Nephron progenitor cell (in vitro differentiated cells): ENCODE data around the gene ELMOD3.
"Not testable (repeated sequence)": the region's sequence is repeated elsewhere in the genome, so short reads cannot be mapped to it uniquely, and the experiment has no call there.

ENCODE experiments used
- DNase-seq: peaks from one replicate; pipeline ENCODE4 v3.0.0; 2021
- H3K27ac Mint-ChIP-seq: 2 replicates; pipeline ENCODE4 v1.8.0; 2021; ENCODE audit warnings: mild to moderate bottlenecking, moderate library complexity, mixed read lengths
- H3K27me3 Mint-ChIP-seq: 2 replicates; pipeline ENCODE4 v1.8.0; 2021; ENCODE audit warnings: mild to moderate bottlenecking, low read depth, mixed read lengths; ENCODE audit not compliant: poor library complexity
- H3K36me3 Mint-ChIP-seq: 2 replicates; pipeline ENCODE4 v1.8.0; 2021; ENCODE audit warnings: low read depth, mixed read lengths
- H3K4me1 Mint-ChIP-seq: 2 replicates; pipeline ENCODE4 v1.8.0; 2021; ENCODE audit warnings: mixed read lengths
- H3K4me3 Mint-ChIP-seq: 2 replicates; pipeline ENCODE4 v1.8.0; 2021; ENCODE audit warnings: mild to moderate bottlenecking, moderate library complexity, mixed read lengths
- H3K9me3 Mint-ChIP-seq: 2 replicates; pipeline ENCODE4 v1.8.0; 2021; ENCODE audit warnings: mild to moderate bottlenecking, moderate library complexity, mixed read lengths
- CTCF ChIP-seq: fragments of 200-600 bp; sonication (generic); IDR thresholded peaks from 2 replicates; pipeline ENCODE4 v1.5.0; 2021; ENCODE audit warnings: antibody characterized with exemption

ELMOD3 gene

GRCh38 chr2:85340034-85340892, 14.3 kb upstream of the ELMOD3 start:
- TF ChIP-seq CTCF = no peak
- Mint-ChIP-seq H3K27ac (no peak overlapping the region), H3K4me1 (peaks cover 8% of the 10 kb centered on the region), H3K9me3 (no peaks in the 10 kb centered on the region), H3K36me3 (no peaks in the 10 kb centered on the region), H3K27me3 (peaks cover 9% of the 10 kb centered on the region), H3K4me3 (no peak overlapping the region)
- no peak for DNase-seq

DNA sequence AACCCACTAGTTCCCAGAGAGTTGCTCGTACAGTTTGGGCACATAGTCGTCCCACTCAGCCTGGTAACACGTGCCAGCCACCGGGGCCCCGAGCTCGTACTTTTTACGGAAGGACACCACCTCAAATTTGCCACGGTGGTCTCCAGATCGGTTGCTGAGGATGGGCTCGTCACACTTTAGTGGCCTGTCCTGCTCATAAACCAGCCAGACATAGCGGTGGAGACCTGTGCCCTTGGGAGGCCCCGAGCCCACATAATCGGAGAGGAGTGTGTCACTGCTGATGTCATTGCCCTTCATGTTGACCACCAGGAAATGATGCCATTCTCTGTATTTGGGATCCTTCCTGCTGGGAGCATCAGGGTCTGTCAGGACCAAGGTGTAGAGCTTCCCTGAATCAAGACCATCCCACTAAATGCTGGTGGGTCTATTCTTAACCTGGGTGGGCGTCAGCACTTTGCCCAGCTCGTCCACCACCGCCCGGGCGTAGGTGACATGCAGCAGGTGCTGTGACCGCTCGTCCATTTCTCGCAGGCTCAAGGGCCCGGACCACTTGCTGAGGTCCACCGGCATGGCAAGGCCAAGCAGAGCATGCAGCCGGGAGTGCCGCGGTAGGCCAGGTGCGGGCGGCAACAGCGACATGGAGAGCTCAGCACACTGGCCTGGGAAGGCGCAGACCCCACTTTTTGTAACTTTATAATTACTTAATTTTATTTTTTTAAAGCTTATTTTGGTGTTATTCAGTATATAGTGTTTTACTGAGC, 13.1 kb upstream of the ELMOD3 start:
- no peaks in the 10 kb centered on the region for H3K36me3 Mint-ChIP-seq
- H3K27me3 Mint-ChIP-seq = peaks cover 9% of the 10 kb centered on the region
- no peak overlapping the region for H3K4me3 Mint-ChIP-seq
- DNase-seq = no peak
- H3K9me3 Mint-ChIP-seq = no peaks in the 10 kb centered on the region
- no peak for TF ChIP-seq CTCF
- H3K4me1 Mint-ChIP-seq = peaks cover 13% of the 10 kb centered on the region
- H3K27ac Mint-ChIP-seq = no peak overlapping the region

GRCh38 chr2:85342156-85342555, 12.4 kb upstream of the ELMOD3 start:
- H3K4me3 Mint-ChIP-seq = no peak overlapping the region
- no peak for DNase-seq
- H3K9me3 Mint-ChIP-seq = no peaks in the 10 kb centered on the region
- peaks cover 13% of the 10 kb centered on the region for H3K4me1 Mint-ChIP-seq
- peak overlapping the region; percentile 42 for H3K27ac Mint-ChIP-seq
- no peaks in the 10 kb centered on the region for H3K36me3 Mint-ChIP-seq
- no peak for TF ChIP-seq CTCF
- H3K27me3 Mint-ChIP-seq = peaks cover 9% of the 10 kb centered on the region

DNA sequence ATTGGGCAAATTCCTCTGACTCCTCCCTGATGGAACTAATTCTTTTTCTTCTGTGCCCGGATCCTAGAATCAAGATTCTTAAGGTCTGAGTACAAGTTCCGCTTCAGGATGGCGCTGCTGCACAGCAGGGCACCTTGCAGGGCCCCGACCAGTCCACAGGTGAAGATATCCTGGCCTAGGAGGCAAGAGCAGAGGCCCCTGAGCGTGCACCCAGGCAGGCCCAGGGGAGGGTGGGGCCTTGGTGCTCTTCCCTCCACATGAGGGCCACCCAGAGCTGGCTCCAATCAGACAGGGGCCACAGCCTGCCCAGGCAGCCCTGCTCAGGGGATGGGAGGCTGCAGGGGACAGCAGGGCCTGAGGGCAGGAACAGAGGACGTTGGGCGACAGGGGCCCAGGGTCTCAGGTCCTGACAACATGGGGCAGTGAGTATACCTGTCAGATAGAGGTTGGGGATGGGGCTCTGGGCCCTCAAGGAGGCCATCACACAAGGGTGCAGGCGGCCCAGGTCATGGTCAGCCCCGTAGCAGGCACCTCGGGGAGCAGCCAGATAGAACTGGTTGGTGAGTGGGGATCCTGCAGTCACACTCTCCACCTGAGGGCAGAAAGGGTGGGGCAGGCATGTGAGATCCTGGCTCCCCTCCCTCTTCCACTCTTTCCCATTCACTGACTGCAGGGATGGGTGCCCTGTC, 11.2 kb upstream of the ELMOD3 start:
- H3K9me3 Mint-ChIP-seq = not testable (repeated sequence)

GRCh38 chr2:85344356-85344954, 10.1 kb upstream of the ELMOD3 start:
- no peaks in the 10 kb centered on the region for H3K9me3 Mint-ChIP-seq
- no peak for TF ChIP-seq CTCF
- H3K36me3 Mint-ChIP-seq = peaks cover 10% of the 10 kb centered on the region
- no peak overlapping the region for H3K27ac Mint-ChIP-seq
- DNase-seq = no peak
- H3K4me3 Mint-ChIP-seq = no peak overlapping the region
- H3K27me3 Mint-ChIP-seq = peaks cover 6% of the 10 kb centered on the region
- peaks cover 13% of the 10 kb centered on the region for H3K4me1 Mint-ChIP-seq

More for the DNA sequence above, 11.2 kb upstream of the ELMOD3 start:
- H3K27me3 Mint-ChIP-seq, H3K4me3 Mint-ChIP-seq, DNase-seq, H3K27ac Mint-ChIP-seq, H3K36me3 Mint-ChIP-seq: not testable (repeated sequence)
- H3K4me1 Mint-ChIP-seq = peaks cover 13% of the 10 kb centered on the region

- no peak for DNase-seq
- Mint-ChIP-seq H3K4me3 (no peak overlapping the region), H3K9me3 (no peaks in the 10 kb centered on the region), H3K27me3 (no peaks in the 10 kb centered on the region), H3K27ac (no peak overlapping the region), H3K4me1 (peaks cover 6% of the 10 kb centered on the region), H3K36me3 (peaks cover 20% of the 10 kb centered on the region)
- TF ChIP-seq CTCF = no peak
Observed at GRCh38 chr2:85347599-85347998, 7.0 kb upstream of the ELMOD3 start.
